GM21381 (cell line): ENCODE measurements around the gene ZP3.
"Not testable (repeated sequence)": the region's sequence is repeated elsewhere in the genome, so short reads cannot be mapped to it uniquely, and the experiment has no call there.

Experiments used
- ATAC-seq: cut with Tn5 transposase; IDR thresholded peaks from one replicate; pipeline ENCODE4 v1.9.1; 2021; ENCODE audit warnings: mild to moderate bottlenecking, moderate library complexity; ENCODE audit not compliant: unreplicated experiment

Gene ZP3

DNA sequence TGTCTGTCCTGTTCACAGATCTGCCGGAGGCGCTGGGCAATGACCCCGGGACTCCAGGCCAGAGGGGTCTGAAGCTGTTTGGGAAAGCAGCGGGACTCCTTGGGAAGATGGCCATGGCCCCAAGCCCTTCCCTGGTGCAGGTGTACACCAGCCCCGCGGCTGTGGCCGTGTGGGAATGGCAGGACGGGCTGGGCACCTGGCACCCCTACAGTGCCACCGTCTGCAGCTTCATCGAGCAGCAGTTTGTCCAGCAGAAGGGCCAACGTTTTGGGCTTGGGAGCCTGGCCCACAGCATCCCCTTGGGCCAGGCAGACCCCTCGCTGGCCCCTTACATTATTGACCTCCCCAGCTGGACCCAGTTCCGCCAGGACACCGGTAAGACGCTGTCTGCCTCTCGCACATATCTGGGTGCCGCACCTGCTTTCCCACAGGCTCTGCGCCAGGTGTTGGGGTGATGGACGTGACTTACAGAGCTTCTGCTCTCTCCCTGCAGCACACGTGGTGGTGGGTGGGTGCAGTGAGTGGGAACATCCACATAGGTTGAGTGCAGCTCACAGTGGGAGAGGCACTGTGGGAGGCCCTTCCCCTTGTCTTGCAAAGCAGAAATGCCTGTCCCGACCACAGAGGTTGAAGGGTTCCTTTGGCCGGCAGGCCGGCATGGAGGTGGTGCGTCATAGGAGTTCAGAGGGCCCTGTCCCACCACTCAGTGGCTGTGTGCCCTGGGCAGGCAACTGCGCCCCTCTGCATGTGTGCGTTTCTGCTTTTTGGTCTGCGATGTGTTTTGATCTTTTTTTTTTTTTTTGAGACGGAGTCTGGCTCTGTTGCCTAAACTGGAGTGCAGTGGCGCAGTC is 55.9 kb downstream of the ZP3 start:
- not testable (repeated sequence) for ATAC-seq

DNA sequence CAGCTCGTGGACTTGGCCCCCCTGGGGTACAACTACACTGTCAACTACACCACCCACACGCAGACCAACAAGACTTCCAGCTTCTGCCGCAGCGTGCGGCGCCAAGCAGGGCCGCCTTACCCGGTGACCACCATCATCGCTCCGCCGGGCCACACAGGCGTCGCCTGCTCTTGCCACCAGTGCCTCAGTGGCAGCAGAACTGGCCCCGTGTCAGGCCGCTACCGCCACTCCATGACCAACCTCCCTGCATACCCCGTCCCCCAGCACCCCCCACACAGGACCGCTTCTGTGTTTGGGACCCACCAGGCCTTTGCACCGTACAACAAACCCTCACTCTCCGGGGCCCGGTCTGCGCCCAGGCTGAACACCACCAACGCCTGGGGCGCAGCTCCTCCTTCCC is 57.9 kb downstream of the ZP3 start:
- ATAC-seq, result not testable (repeated sequence)

DNA sequence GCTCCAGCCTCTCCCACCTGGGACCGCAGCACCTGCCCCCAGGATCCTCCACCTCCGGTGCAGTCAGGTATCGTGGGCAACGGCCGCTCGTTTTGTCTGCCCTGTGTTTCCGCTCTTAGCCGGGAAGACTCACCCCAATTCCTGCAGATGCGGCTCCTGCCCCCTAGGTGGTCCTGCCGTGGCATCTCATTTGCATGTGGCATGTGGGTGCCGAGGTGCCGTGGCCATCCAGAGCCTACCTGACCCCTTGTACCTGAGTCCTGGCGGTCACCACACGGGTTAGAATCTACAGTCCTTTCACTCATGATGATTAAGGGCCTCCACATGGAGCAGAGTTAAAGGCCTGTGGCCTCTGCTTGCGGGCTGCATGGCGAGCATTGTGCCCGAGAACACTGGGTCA is 58.3 kb downstream of the ZP3 start:
- ATAC-seq, result not testable (repeated sequence)

DNA sequence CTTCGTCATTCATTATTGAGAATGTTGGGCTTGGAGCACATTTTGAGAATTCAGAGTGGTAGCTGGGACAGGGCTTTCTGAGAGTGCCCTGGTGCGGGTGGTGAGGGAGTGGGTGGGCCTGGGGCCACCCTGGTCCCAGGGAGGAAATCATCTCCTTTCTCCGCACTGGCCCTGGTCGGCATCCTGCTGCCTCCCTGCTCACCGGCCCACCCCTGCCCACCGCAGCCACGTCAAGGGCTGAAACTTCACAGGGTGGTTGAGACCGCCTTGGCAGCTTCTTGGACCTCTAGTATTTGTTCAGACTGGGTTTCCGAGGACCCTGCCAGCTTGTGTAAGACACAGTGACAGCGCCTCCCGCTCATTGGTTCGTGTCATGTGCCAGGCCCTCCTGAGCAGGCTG is 59.7 kb downstream of the ZP3 start:
- not testable (repeated sequence) for ATAC-seq

DNA sequence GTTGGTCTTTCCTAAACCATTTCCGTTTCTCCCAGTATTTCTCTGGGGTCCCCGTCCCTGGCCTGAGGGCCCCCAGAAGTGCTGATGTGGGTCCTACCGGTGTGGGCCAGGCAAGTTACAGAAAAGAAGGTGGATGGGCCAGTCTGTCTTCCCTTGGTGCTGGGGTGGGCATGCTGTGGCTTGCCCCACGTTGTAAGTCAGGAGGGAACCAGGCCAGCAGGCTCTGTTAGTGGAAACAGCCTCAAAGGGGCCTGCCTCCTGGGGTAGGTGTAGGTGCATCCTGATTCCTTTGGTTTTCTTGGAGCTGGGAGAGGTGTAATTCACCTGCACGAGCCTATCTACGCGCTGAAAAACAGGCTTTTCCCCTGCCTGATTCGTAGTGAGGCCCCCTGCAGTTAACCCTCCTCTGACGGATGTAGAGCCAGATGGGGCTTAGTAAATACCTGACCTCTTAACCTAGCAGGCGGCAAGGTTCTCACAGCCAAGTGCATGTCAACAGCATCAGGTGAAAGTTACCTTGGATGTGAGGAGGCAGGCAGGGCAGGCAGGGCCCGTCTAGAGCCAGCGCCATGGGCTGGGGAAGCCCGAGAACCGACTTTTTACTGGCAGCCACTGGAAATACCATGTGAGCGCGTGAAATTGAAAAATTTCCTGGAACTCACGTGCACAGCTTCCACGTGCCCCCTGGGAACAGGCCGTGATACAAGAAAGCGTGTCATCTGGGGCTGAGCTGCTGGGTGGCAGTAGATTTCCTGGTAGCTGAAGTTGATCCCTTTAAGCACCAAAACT is 61.3 kb downstream of the ZP3 start:
- peak; percentile 13 for ATAC-seq

DNA sequence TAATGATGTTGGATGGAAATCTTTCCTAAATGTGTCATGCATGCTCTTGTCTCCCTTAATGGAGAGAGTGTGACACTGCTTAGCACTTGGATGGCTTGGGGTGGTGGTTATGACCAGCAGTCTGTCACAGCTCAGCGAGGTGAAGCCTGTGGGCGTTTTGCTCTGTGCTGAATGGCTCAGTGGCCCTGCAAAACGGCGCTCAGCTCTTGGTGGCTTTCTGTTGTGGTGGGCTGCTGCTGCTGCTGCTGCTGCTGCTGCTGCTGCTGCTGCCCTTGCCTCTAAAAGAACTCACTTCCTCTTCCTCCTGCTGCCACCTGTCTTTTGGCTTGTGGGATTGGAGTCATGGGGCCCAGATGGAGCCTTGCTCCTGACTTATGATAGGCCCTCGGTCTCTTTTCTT is 61.9 kb downstream of the ZP3 start:
- peak; percentile 99 for ATAC-seq

DNA sequence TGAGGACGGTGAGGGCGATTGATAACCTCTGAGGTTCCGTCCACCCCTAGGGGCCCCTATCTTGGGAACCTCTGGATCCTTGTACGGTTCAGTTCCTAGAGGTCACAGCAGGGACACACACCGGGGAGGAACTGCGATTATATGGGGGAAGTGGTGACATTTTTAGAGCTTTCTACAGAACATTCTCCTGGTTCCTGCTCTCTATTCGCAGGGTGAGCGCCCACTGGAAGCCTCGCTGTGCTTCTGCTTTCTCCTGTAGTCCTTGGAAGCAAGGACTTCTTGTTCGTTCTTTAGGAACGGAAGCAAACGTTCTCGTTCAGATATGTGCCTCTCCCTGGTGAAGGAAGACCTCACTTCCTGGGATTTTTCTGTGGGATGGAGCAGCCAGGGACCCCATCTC is 63.2 kb downstream of the ZP3 start:
- not testable (repeated sequence) for ATAC-seq
